GDM1 (cell line): Measurements from ENCODE around the gene ADAMTS6.
"Not testable (repeated sequence)": the region's sequence is repeated elsewhere in the genome, so short reads cannot be mapped to it uniquely, and the experiment has no call there.

Experiments used
- DNase-seq: peaks from one replicate; lab custom pipeline; 2025; lab: John Stamatoyannopoulos, UW

ADAMTS6 gene

DNA sequence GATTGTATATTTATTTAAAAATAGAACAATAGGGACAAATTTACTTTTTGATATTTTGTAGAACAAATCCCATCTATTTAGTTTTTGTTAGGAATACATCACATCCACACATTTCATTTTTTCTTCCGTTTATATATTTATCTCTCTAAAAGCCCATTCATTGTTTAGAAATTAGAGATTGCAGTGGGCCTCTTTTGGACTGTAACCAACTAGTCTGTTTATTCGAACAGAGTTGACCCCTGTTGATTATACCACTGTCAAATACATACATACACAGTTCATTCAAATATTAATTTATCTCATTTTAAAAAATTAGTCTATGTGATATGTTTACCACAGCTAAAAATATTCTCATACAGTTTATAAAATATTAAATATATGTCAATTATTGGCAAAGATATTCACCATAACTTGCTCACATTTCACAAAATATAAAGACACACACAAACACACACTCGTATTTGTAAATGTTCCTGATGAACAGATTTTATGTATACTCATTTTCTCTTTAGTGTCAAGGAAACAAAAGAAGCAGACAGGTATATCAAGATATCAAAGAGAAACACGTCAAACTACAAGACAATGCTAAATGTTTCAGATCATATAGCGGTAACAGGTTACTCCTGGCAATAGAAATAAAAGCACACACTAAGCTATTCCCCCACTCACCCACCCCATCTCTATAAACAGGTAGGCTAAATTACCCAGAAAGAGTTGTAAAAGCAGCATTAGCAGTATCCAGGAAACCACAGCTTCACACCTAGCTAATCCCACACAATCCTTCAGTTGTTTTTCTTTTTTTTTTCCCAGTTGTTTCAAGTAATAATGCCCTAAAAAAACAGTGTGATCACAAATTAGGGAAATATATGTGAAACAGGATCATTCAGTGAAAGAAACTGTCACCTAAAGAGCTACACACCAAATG is 283.9 kb downstream of the ADAMTS6 start:
- no peak for DNase-seq

DNA sequence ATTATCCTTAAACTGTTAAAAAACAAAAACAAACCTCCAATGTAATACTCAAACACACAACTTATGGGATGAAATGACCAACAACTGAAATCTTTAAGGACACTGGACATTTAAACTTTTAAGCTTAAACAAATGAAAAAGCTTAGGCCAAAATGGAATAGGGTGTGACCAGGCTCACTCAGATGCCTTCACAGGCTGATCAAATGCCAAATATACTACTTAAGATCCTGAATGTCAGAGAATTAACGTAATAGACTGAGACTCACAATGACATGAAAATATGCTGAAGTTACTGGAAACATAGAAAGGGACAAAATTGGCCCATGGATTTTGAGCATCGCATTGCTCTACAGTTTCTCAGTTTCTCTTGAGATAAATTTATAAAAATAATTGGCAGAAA is 286.8 kb downstream of the ADAMTS6 start:
- DNase-seq: no peak

DNA sequence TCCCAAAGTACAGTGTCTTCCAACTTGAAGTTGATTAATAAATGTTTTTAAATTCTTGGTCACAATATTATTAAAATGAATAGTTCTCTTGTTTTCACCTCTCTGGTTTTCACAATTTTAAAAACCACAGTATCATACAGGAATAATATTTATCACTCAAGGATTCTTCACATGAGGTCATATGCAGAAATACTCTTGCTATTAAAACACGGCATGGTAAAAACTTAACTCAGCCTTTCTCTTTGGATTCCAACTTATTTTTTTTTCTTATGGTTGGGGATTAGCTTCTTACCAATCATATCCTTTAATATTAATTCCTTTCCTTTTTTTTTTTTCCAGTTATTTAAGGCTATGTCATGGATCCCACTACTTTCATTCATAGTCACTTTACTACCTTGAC is 289.4 kb downstream of the ADAMTS6 start:
- no peak for DNase-seq

DNA sequence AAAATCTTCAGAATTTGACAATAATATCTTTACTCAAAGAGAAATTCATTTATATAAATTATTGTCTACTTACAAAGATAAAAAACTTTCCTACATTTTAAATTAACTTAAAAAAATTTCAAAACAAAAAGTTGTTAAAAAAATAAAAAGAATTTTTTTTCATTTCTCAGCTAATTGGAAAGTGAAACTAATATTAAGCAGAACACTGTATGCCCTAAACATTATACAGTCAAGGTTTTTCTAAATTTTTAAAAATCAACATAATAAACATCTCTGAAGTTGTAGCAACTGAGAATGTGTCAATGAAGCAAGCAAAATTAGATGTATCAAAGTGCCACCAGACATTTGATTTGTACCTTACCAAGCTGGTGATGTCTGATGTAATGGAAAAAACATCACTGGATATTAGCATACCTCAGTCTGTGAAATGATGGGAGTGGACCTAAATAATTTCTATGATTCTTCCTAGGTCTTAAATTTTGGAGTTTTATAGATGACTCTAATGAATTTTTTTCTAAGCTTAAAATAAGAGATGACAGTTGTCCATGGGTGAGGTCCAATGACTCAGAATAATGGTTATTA is 290.1 kb downstream of the ADAMTS6 start:
- DNase-seq: no peak

DNA sequence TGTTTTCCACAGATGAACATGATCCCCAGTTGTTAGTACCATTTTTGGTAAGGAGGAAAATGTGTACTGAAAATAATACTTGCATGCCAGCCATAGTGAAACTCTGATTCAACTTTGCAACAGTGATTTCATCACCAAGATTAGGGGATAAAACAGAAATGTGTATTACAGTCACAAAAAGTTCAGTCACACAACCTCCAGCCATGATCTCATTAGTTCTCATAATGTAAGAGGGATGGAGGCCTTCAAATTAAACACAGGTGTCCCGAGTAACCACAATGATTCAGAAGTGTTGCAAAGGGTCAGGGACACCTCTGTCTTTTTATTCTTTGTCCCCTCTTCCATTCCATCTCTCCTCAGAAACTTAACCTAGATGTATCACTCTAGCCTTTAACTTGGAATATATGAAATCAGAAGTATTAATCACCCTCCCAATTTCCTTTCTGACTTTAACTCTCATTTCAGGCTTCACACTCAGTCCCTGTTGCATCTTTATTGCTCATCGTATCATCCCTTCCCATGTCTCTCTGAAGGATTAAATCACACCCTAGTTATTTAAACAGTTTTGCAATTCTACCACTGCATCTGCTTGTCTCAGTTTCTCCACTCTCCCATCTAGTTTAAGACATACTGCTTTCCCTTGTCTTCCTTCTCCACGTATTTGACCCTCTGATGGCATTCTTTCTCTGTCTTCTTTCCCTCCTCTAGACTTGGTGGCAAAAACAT is 291.2 kb downstream of the ADAMTS6 start:
- no peak for DNase-seq

DNA sequence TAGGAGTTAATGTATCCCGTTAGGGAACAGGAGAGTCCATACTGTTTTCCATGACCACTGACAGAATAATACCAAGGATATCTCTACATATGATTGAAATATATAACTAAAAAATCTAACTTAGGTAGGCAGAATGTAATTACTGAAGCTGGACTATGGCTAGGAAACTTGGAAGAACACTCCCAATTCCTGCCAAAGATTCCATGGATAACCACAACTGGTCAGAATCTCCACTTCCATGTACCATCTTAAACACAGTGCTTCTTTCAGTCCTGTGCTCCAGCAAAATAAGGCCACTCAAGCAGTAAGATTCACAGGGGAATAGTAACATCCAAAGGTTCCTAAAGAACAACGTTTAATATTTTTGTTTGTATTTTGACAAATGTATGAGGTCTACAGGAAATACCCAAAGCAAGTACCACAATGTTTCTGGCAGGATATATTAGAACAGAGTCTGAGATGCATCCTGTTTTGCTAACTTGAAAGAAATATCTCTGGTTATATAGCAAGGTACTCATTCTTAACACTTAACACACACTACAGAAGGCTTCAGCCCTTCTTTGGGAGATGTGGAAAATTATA is 295.0 kb downstream of the ADAMTS6 start:
- no peak for DNase-seq

DNA sequence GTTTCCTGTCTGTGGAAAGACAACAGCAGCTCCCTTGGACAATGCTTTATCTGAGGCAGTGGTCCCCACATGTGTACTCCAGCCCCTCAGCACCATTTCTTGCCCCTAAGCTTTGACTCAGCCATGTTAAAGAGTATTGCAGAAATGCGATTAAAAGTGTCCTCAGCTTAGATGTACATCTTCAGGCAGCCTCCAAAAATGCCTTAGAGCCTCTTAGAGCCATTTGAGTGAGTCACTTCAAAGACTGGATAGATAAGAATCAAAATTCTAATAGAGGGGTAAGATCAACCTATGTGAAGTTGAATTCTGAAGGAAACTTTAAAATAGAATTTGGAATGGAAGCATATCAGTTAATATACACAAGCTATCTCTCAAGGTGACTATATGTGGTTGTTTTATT is 296.3 kb downstream of the ADAMTS6 start:
- DNase-seq: no peak

DNA sequence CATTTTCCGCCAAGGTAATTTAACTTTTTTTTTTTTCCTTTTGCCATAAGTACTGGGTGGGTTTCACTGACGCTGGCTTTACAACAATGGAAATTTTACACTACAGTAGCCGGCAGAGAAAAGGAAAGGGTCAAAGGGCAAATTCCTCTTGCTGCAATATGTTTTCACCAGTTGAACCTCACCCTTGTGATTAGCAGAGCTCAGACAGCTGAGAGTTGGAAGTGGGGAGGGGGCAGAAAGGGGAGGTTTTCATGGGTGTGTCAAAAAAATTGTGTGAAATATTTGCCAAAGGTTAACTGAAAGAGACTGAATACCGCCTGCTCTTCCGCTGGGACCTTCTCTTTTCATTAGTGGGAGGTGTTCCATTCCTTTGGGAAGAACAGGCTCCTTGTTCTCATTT is 296.9 kb downstream of the ADAMTS6 start:
- no peak for DNase-seq

DNA sequence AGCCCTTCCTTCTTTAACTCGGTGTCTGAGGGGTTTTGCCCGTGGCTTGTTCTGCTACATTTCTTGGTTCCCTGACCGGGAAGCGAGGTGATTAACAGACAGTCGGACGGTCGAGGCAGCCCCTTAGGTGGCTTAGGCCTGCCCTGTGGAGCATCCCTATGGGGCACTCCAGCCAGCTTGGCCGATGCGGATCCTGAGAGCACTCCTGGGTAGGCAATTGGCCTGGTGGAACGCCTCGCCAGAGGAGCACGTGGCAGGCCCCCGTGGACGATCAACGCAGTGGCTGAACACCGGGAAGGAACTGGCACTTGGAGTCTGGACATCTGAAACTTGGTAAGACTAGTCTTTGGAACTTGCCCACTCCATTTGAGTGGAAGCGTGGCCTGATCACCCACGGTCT is 307.5 kb downstream of the ADAMTS6 start:
- DNase-seq: not testable (repeated sequence)

DNA sequence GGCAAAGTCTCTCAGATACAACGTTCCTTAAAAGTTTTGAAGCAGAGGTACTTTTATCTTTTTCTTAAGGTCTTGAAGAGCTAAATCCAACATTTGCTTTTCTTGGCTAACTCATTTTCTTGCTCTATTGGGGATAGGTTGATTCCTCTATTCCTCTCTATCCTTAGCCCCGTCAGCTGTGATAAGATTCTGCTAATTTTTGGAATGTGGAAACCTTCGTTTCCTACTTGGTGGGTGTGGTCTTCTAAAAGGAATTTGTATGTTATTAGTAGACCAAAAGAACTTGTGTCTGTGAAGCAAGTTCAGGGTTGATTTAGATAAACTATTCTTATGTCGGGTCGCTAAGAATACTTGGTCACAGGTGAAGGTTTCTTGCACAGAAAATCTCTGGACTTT is 308.6 kb downstream of the ADAMTS6 start:
- no peak for DNase-seq

DNA sequence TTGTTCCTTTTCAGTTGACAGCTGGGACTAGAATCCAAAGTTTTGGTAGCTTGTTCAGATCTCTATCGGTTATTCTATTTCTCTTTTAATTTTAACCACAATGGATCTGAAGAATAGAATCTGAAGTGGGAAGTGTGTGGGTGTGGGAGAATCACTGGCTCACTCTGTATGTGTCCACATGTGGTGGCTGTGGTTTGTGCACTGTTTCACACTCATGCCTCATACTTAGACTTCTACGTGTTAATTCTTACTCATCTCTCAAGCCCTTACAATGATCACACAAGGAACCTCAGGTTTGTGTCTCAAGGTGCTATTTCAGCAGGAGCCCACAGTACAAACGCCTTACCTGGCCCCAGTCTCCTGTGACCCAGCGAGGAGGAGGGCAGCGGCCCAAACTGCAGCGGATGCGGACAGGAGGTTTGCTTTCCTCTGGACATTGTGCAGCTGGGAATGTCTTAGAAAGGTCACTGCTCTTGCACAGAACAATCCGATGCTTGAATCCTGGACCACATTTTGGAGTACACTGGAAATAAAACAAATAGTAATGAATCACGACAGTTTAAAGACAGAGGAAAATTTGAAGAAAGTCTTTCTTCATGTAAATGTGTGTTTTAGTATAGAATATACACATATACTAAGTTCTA is 309.1 kb downstream of the ADAMTS6 start:
- DNase-seq: no peak

DNA sequence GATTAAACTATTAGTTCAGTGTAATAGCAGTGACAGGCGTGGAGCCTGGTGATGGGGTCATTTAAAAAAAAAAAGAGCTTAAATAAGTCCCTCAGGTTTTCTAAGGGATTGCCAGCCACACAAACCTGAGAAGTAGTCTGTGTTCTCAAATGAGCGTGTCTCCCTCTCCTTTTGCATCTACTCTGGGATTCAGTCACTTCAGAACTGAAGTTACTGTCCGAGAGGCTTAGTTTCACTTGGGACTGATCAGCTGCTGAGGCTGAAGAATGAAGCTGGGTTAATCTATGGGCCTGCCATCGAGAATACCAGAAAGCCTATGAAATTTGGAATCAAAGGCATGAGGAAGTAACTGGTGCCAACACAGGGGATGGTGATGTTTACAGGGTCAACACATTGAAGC is 310.1 kb downstream of the ADAMTS6 start:
- DNase-seq: no peak

DNA sequence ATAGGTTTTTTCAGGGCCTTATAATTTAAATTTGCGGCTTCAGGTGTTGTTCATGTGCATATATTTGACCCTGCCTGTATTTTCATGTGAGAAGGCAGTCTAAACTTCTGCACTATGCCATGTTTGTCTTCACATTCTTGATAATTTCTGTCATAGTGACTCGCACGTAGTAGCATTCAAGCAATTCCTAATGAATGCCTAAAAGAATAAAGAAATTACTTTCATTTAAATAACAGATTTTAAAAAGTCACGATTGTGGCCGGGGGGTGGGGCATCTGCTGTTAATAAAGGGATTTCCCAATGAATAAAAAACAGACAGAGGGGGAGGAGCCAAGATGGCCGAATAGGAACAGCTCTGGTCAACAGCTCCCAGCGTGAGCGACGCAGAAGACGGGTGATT is 318.0 kb downstream of the ADAMTS6 start:
- no peak for DNase-seq

DNA sequence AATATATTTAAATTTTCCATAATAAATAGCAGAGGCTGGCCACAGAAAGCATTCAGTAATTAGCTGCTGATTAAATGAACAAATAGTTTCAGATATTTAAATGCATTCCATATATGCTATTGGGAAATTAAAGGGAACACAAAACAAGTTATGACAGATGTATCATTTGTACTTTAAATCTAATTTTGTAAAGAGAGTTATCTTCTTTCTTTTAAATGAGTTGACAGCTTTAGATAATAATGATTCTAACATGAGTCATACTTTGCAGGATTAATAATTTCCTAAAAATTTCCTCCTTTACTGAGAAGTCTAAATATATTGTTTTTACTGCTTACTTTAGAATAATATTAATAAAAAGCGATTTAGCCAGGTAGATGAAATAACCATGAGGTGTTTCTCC is 320.1 kb downstream of the ADAMTS6 start:
- no peak for DNase-seq

DNA sequence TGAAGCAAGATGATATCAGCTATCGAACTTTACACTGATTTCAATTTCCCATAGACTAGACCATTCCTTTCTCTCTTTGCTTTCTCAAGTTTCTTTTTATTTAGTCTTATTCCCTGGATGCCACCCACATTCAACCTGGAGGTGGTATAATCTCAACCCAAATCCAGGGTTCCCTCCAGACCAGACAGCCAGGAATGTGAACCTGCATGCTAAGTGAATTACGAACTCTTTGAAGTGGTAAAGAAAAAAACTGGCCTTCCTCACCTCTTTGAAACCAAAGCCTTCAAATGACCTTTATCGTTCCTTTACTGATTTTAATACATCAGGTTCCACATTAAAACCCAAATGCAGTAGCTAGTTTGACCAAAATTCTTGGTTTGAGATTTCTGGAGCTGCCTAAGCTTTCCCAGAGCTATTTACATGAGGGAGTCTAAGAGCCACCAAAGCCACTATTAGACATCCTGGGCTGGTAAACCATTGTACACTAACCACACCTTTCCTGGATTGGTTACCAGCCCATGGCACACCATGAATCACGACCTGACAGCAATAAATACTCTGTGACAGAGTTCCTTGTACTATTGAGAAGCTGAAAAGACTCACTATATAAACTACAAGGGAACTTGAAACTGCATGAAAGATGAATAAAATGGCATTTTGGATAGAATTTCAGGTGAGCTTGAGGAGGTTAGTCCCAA is 323.7 kb downstream of the ADAMTS6 start:
- no peak for DNase-seq

DNA sequence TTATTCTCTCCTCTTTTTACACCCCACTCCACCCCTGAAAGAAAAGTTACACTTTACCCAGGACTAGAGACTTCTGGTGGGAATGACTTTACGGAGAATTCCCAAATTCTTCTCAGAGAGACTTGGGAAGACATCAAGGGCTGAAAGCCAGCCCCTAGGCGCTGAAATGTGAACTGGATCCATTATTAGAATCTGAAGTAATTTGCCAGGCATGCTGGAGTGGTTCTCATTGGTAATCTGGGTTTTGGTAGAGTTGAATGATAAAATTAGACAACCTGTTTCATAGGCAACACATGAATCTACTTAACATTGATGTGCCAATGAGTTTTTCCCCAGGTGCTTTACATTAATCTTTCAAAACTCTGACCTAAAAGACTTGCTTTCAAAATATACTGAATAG is 324.8 kb downstream of the ADAMTS6 start:
- no peak for DNase-seq

DNA sequence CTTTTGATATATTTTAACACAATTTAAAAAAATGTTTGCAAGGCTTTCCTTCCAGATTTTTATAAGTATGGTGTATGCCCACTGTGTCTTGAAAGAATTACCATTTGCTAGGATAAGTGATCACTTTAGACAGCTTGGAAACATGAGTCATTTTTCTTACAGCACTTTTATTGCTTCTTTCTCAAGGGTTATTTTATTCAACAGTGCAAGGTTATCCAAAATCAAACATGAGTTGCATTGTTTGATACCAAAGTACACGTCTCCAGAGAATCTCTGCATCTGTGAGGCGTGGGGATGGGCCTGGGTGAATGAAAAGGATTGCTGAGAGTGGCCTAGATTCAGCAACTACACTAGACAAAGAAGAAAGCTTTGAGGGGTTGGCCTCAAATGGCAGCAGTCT is 329.6 kb downstream of the ADAMTS6 start:
- no peak for DNase-seq

DNA sequence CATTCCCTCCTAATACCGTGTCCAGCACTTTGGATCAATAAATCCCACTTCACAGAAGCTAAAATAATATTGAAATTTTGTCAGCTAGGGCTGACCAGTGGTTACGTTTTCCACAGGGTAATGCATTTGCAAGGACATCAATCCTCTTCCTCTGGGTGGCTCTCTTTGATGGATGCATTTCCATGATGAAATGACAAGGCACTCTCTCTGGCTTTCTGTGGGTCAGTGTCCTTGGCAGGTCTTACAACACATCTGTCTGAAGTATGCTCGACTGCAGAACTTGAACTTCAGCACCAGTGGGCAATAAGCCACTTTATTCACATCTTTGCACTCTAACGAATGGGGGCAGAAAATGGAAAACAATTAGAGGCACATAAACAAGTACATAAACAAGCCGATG is 330.1 kb downstream of the ADAMTS6 start:
- no peak for DNase-seq

DNA sequence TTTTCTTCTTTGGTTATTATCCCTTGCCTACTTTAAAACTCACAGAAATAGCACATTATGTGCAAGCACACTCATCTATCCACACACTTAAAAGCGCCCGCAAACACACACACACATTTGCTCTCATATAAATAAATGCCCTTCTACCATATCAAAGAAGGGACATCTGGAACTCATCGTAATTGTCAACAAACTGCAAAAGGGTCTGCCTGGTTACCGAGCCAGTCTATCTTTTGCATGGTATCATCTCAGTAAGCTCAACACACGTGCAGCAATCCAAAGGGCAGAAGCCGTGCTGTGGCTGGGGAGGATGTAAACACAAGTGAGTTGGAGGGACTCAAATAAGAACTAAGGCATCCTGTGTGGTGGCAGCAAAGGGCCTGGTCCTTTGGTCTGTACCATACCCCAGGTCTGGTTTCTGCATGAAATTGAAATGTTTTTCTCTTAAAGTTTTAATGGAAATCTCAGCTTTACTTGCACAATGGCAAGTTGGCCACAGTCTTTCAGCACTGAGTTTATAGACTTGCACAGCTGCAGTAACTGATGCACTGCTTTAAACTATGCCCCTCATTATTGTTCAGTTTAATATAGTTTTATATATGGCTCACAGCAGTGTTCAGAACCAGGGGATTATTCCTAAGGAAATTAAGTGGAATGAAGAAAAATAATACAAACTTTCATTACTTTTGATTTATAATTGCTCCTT is 331.0 kb downstream of the ADAMTS6 start:
- no peak for DNase-seq

DNA sequence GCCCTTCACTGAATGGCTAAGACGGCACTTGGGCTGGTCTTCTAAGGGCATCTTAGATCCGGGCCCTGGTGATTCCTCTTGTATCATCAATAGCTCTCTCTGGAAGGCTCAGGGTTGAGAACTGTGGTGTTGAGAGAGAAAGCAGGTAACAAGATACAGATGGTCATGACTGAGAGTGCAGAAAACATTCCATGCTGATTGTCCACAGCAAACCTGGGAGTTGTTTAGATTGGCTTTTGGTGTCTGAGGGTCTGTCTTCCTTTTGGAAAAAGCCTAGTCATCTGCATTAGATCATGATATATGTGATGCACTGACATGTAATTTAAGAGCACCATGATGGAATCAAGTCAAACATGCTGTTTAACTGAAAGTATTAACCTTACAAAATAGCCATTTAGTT is 331.9 kb downstream of the ADAMTS6 start:
- DNase-seq: no peak
